ENCODE measurements around the gene SOBP. TPM values are rescaled to one million over a fixed set of nuclear protein-coding genes. Genes with fewer than 3 reads are reported as not detected.

Gene SOBP
- total RNA-seq, 2 donors from 2014 or later, result 10.3 to 11.1 TPM

GRCh38 chr6:107479089-107479690, 10.7 kb upstream of the SOBP start:
- ATAC-seq (ENCODE audit: insufficient number of reproducible peaks, low FRiP score, low read depth) (no peak), DNase-seq (ENCODE audit: low spot score) (no peak)
- no peaks in the 10 kb centered on the region for H3K36me3 ChIP-seq
- H3K9me3 ChIP-seq, result no peaks in the 10 kb centered on the region
- no peak for TF ChIP-seq CTCF (IDR thresholded peaks at IDR 0.05)
- H3K27me3 ChIP-seq (replicated peaks; ENCODE audit: insufficient read depth), result no peaks in the 10 kb centered on the region
- H3K4me3 ChIP-seq, result no peak overlapping the region
- H3K4me1 ChIP-seq (ENCODE audit: control insufficient read depth in 1 of 2, low read depth in 2 of 2), result no peaks in the 10 kb centered on the region
- H3K27ac ChIP-seq, result no peak overlapping the region

DNA sequence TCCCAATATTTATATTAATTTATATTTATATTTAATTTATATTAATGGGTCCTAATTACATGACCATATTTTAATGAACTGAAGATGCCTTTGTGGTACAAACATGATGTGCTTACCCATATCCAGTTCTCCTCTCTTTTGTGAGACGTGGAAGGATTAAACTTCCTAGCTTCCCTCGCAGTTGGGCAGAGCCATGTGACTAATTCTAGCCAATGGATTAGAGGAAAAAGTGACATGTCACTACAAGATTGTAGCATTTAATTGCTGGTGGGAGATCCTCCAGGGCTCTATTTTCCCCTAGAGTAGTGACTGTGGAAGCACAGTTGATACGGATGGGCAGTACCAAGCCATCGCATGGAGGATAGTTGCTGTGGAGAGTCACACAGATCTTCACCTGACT, 4.8 kb upstream of the SOBP start:
- Histone ChIP-seq H3K4me1 (ENCODE audit: control insufficient read depth in 1 of 2, low read depth in 2 of 2) (peaks cover 0 to 7% of the 10 kb centered on the region in 2 donors), H3K9me3 (no peaks in the 10 kb centered on the region), H3K27me3 (replicated peaks; ENCODE audit: insufficient read depth) (no peaks in the 10 kb centered on the region), H3K4me3 (no peak overlapping the region), H3K36me3 (no peaks in the 10 kb centered on the region), H3K27ac (no peak overlapping the region)
- DNase-seq (ENCODE audit: low spot score) (no peak), ATAC-seq (ENCODE audit: insufficient number of reproducible peaks, low FRiP score, low read depth) (no peak)
- no peak for TF ChIP-seq CTCF (IDR thresholded peaks at IDR 0.05)

DNA sequence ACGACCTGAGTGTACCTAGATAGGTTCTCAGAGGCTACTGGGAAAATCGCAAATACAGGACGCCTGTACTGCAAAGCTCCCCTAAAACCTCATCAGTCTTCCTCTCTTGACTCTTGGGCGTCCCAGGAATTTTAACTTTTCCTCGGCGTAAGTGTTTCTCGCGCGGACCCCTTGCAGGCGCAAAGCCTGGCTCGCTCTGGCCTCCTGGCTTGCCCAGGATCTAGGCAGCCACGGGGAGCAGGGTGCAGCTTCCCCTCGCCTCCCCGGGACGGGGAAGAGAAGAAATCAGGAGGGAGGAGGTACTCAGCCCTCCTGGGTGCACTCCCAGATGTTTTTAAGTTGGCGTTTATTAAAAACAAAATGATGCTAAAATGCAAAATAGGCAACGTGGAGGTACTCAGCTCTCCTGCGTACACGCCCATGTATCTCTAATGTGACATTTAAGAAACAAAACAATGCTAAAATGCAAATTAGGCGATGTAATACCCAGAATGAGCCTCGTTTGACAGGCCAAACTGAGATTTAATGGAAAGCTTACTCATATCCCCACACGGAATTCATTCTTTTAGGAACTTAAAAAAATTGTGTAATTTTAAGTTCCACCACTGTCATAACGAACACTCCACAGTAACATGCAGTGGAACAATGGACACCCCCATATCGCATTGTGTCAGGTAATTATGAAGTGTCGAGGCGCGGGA, 1.6 kb upstream of the SOBP start:
- Histone ChIP-seq H3K4me3 (peak overlapping the region; percentile 92), H3K27me3 (replicated peaks; ENCODE audit: insufficient read depth) (no peaks in the 10 kb centered on the region), H3K36me3 (no peaks in the 10 kb centered on the region), H3K27ac (peak overlapping the region; percentile 48 to 66), H3K4me1 (ENCODE audit: control insufficient read depth in 1 of 2, low read depth in 2 of 2) (peaks cover 9 to 24% of the 10 kb centered on the region in 2 donors), H3K9me3 (no peaks in the 10 kb centered on the region)
- ATAC-seq (ENCODE audit: insufficient number of reproducible peaks, low FRiP score, low read depth) (no peak), DNase-seq (ENCODE audit: low spot score) (no peak)
- no peak for TF ChIP-seq CTCF (IDR thresholded peaks at IDR 0.05)

DNA sequence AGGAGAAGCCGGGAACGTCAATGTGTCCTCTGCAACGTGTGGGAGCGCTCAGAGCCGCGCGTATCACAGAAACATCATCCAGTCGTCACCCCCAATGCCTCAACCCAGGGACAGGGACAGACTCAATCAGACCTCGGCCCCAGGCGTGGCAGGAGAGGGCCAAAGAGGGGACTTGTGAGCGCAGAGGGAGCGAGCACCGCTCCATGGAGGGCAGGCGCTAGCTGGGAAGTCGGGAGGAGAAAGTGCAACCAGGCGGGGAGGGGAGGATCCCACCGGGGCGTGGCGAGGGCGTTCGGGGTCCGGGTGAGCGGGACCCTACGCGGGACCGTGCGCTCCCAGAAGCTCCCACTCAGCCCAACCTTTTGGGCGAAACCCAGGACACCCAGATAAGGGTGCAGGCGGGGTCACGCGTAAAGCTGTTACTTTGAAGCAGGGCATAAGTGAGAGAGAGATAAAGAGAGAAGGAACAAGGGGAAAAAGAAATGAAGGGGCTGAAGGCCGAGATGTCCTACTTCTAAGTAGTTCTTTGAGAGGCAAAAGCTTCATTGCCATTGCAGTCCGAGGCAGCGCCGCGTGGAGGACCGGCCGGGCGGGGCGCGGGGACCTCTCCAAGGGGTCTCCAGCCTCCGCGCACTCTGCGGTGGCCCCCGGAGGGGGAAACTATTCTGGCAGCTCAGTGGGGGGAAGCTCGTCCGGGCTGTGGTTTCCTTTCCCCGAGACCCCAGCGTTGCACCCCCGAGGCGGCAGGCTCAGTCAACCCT, 862 bp upstream of the SOBP start:
- H3K9me3 ChIP-seq, result no peaks in the 10 kb centered on the region
- DNase-seq (ENCODE audit: low spot score) (no peak), ATAC-seq (ENCODE audit: insufficient number of reproducible peaks, low FRiP score, low read depth) (no peak)
- H3K27ac ChIP-seq, result peak overlapping the region; percentile 48 to 66
- peak overlapping the region; percentile 92 for H3K4me3 ChIP-seq
- no peaks in the 10 kb centered on the region for H3K27me3 ChIP-seq (replicated peaks; ENCODE audit: insufficient read depth)
- peaks cover 9 to 31% of the 10 kb centered on the region in 2 donors for H3K4me1 ChIP-seq (ENCODE audit: control insufficient read depth in 1 of 2, low read depth in 2 of 2)
- H3K36me3 ChIP-seq, result no peaks in the 10 kb centered on the region
- TF ChIP-seq CTCF (IDR thresholded peaks at IDR 0.05), result no peak

- Histone ChIP-seq H3K4me1 (ENCODE audit: control insufficient read depth in 1 of 2, low read depth in 2 of 2) (peaks cover 15 to 44% of the 10 kb centered on the region in 2 donors), H3K4me3 (peak overlapping the region; percentile 92), H3K27me3 (replicated peaks; ENCODE audit: insufficient read depth) (no peaks in the 10 kb centered on the region), H3K9me3 (no peaks in the 10 kb centered on the region), H3K36me3 (no peaks in the 10 kb centered on the region), H3K27ac (peak overlapping the region; percentile 73 to 86)
- no peak for DNase-seq (ENCODE audit: low spot score)
- TF ChIP-seq CTCF (IDR thresholded peaks at IDR 0.05), result no peak
- no peak for ATAC-seq (ENCODE audit: insufficient number of reproducible peaks, low FRiP score, low read depth)
Observed at GRCh38 chr6:107490566-107491137, 735 bp downstream of the SOBP start.
